ENCODE results near the gene ETV6.

ETV6 gene

DNA sequence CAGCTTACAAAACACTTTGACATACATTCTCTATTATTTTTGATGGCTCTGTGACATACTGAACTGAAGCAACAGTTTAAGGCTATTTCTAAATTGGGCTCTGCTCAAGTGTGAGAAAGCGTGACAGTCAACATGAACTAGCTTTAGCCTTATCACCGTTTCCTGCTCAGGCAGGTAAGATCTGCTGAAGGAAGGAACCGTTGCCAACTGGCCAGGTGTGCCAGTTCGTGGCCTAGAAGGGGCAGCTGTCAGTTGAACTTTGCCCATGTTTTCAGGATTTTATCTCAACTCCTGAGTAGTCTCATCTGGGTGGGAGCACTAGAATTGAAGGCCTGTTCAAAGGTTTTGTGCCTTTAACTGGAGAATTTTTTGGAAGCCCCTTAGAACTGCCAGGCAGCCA lies 79.5 kb downstream of the ETV6 start:
- DNase-seq (ENCODE audit: low spot score in 2 of 2) = no peak
- H3K4me1 Mint-ChIP-seq = peaks cover 71% of the 10 kb centered on the region
- H3K36me3 Mint-ChIP-seq = peaks cover 5% of the 10 kb centered on the region

DNA sequence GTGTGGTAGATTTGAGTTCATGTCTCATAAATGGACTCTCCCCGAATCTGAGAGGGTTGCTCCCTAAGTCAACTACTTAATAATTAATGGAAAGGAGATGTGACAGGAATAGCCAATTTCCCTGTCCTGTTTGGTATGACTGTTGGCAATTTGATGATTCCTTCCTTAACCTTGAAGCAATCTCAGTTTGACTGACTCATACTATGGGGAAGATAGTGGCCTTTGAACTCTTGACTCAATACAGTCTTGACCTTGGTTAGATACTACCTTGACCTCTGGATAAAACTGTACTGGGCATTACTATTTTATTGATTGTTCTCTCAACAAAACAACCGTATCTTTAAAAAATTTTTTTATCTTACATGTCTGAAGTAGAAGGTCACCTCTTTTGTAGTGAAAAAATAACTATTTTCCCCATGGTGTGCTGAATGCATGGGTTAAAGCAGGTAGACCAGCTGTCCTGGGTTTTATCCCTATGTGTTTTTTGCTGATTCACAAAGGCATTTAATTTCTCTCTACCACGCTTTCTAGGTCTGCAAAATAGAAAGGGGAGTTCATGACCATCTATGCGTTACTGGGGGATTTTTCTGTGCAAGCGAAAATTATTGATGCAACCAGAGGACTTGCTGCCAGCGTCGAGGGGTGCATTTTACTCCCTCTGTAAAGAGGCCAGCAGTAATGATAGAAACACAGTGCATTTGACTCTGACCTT lies 80.1 kb downstream of the ETV6 start:
- DNase-seq (ENCODE audit: low spot score in 2 of 2) = peak in 1 of 2 donors; percentile 40
- H3K4me1 Mint-ChIP-seq = peaks cover 68% of the 10 kb centered on the region

More for the DNA sequence above, 79.5 kb downstream of the ETV6 start:
- peak; percentile 19 for ATAC-seq (ENCODE audit: low read depth)
- Mint-ChIP-seq H3K27me3 (no peaks in the 10 kb centered on the region), H3K27ac (peak overlapping the region; percentile 95), H3K9me3 (no peaks in the 10 kb centered on the region), H3K4me3 (peak overlapping the region; percentile 28)

DNA sequence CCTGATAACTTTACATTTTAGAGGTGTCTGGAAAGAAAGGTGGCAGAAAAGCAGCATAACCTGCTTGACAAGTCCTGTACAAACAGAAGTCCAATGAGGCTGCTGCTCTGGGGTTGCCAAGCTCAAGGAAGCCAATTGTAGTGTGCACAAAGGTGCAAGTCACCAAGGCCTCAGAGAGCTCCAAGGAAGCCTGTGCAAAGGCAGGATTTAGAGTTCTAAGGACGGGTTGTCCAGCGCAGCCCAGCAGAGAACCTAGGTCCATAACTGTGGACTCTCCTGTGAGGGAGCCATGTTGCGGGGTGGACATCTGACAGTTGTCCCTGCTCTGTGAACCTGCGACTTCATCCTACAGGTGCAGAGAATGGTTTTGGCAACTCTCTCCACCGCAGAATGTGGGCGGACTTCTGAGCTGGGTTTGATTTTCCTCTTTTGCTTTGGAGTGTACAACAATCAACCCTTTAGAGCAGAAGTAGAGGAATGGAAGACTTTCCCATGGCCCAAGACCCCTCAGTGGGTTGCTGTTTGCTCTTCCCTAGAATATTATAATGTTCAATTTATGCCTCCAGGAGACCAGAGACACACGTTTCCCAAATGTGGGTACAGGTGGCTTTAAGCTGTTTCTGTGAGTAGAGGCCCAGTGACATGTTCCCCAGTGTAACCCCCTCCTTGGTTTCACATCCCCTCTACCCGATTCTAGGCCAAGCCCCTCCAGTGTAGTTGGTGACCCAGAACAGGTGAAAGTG lies 81.0 kb downstream of the ETV6 start:
- H3K4me3 Mint-ChIP-seq = peak overlapping the region; percentile 57
- H3K27me3 Mint-ChIP-seq = no peaks in the 10 kb centered on the region
- ATAC-seq (ENCODE audit: low read depth) = peak; percentile 65
- H3K4me1 Mint-ChIP-seq = peaks cover 67% of the 10 kb centered on the region
- H3K36me3 Mint-ChIP-seq = peaks cover 5% of the 10 kb centered on the region
- DNase-seq (ENCODE audit: low spot score in 2 of 2) = peak in 1 of 2 donors; percentile 56
- peak overlapping the region; percentile 95 for H3K27ac Mint-ChIP-seq
- H3K9me3 Mint-ChIP-seq = no peaks in the 10 kb centered on the region

More for the DNA sequence above, 80.1 kb downstream of the ETV6 start:
- peak overlapping the region; percentile 95 for H3K27ac Mint-ChIP-seq
- H3K4me3 Mint-ChIP-seq = peak overlapping the region; percentile 28
- H3K9me3 Mint-ChIP-seq = no peaks in the 10 kb centered on the region
- no peaks in the 10 kb centered on the region for H3K27me3 Mint-ChIP-seq
- peaks cover 5% of the 10 kb centered on the region for H3K36me3 Mint-ChIP-seq
- peak; percentile 38 for ATAC-seq (ENCODE audit: low read depth)

DNA sequence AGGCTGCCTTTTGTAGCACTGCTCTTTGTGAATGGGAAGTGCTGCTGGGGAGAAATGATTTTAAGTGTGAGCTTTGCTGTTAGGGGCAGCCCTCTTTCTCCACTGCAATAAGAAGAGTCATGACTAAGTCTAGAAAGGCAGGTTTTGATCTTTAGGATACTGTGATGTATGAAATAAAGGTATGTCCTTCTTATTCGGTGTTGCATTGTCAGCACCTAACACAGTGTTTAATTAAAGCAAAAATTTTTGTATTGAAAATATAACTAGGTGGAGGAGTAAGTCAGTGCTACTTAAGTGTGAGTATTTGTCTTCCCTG lies 81.5 kb downstream of the ETV6 start:
- Mint-ChIP-seq H3K36me3 (peaks cover 1% of the 10 kb centered on the region), H3K9me3 (no peaks in the 10 kb centered on the region), H3K27ac (peak overlapping the region; percentile 95), H3K27me3 (no peaks in the 10 kb centered on the region), H3K4me3 (peak overlapping the region; percentile 57), H3K4me1 (peaks cover 63% of the 10 kb centered on the region)
- ATAC-seq (ENCODE audit: low read depth) (no peak), DNase-seq (ENCODE audit: low spot score in 2 of 2) (no peak)

DNA sequence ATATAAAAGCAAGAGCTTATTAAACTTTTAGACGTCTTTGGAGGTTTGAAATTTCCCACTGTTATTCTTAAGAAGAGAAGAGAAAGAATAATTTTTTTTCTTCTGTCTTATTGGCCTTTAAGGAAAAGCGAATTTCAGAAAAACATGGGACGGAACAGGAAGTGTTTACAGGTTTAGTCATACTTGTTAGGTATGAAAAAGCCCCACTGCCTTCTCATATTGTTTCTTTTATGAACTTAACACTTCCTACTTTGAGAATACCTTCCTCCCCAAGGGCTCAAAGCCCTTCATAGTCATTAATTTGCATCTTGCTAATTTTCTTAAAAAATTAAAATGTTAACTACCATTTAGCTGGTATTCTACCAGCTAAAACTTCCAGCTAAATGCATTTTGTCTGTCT lies 82.0 kb downstream of the ETV6 start:
- Mint-ChIP-seq H3K9me3 (no peaks in the 10 kb centered on the region), H3K27ac (peak overlapping the region; percentile 95), H3K27me3 (no peaks in the 10 kb centered on the region), H3K4me3 (peak overlapping the region; percentile 75), H3K36me3 (no peaks in the 10 kb centered on the region), H3K4me1 (peaks cover 62% of the 10 kb centered on the region)
- ATAC-seq (ENCODE audit: low read depth) (peak; percentile 54), DNase-seq (ENCODE audit: low spot score in 2 of 2) (peak in 1 of 2 donors; percentile 35)

DNA sequence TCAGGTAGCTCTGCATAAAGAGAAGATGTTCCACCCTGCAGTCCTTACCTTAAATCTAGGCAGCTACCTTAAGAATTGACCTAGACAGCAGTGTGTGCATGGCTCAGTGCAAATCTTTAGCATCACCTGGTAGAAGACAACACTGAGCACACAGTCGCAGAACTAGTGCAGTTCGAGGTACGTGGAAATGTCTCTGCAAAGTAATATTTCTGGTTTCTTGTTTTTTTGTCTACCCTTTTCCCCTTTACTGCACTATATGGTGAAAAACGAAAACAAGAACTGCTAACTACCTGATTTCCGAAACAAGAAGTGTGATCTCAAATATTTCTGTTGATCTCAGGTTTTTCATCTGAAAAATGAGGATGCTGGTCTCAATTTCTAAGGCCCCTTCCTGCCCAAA lies 82.5 kb downstream of the ETV6 start:
- Mint-ChIP-seq H3K27ac (peak overlapping the region; percentile 95), H3K9me3 (no peaks in the 10 kb centered on the region), H3K36me3 (no peaks in the 10 kb centered on the region), H3K4me3 (peak overlapping the region; percentile 75), H3K27me3 (no peaks in the 10 kb centered on the region), H3K4me1 (peaks cover 62% of the 10 kb centered on the region)
- DNase-seq (ENCODE audit: low spot score in 2 of 2) = peak in 1 of 2 donors; percentile 20
- peak; percentile 46 for ATAC-seq (ENCODE audit: low read depth)

DNA sequence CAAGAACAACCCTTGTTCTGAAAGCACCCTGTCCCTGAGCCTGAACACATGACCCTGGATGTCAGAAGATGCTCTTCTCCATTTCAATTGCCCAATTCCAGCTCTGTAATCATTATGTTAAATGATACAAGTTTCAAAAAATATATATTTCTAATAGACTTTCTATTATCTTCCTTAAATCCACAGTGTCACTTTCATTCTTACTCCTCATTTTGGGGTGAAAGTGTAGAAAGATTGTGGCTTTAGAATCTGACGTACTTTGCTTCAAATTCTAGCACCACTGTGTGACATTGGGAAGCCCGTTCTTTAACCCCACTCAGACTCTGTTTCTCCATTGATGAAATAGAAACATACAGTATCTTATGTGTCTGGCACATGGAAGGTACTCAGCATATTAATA lies 83.2 kb downstream of the ETV6 start:
- ATAC-seq (ENCODE audit: low read depth) (no peak), DNase-seq (ENCODE audit: low spot score in 2 of 2) (no peak)
- Mint-ChIP-seq H3K4me1 (peaks cover 64% of the 10 kb centered on the region), H3K36me3 (no peaks in the 10 kb centered on the region), H3K4me3 (peak overlapping the region; percentile 75), H3K27me3 (no peaks in the 10 kb centered on the region), H3K9me3 (no peaks in the 10 kb centered on the region), H3K27ac (peak overlapping the region; percentile 95)

DNA sequence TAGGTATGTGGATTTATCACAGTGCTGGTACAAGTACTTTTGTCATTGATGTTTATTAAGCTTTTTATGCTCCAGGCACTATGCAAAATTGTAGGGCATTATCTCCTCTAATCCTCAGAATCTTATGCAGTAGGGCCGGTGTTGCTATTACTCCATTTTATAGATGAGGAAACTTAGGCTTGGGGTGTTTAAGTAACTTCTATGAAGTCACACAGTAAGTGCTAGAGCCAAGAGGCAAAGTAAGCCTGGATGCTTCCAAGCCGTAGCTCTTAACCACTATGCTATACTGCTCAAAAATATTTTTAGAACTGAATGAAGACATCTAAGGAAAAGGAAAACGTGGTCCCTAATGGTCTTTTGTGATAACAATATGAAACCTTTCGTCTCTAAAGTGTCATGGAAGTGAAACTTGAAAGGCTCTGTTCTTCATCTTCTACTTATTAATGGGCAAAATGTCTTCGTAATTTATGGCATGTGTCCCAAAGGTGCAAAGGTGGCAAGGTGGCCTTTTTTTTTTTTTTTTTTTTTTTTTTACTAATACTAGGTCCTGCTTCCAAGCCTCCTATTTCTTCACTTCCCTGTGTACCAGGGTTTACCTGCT lies 85.2 kb downstream of the ETV6 start:
- Mint-ChIP-seq H3K27ac (peak overlapping the region; percentile 22), H3K4me1 (peaks cover 65% of the 10 kb centered on the region), H3K27me3 (no peaks in the 10 kb centered on the region), H3K9me3 (no peaks in the 10 kb centered on the region), H3K36me3 (peaks cover 4% of the 10 kb centered on the region), H3K4me3 (no peak overlapping the region)
- DNase-seq (ENCODE audit: low spot score in 2 of 2) (no peak), ATAC-seq (ENCODE audit: low read depth) (no peak)

DNA sequence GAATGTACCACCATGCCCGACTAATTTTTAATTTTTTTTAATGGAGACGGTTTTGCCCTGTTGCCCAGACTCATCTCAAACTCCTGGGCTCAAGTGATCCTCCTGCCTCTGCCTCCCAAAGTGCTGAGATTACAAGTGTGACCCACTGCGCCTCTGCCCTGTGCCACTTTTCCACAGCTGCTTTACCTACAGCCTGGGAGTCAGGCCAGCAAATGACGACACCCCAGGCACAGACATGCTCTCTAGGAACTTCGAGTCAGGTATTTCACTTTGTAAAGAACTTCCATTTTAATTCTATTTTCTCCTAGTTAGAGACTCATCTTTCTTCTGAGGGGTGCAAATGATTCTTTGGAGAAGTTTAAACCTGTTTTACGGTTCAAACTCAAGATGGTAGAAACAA lies 89.0 kb downstream of the ETV6 start:
- Mint-ChIP-seq H3K27me3 (no peaks in the 10 kb centered on the region), H3K4me3 (no peak overlapping the region), H3K27ac (peak overlapping the region; percentile 17), H3K9me3 (no peaks in the 10 kb centered on the region), H3K4me1 (peaks cover 47% of the 10 kb centered on the region), H3K36me3 (peaks cover 4% of the 10 kb centered on the region)
- no peak for ATAC-seq (ENCODE audit: low read depth)
- no peak for DNase-seq (ENCODE audit: low spot score in 2 of 2)

DNA sequence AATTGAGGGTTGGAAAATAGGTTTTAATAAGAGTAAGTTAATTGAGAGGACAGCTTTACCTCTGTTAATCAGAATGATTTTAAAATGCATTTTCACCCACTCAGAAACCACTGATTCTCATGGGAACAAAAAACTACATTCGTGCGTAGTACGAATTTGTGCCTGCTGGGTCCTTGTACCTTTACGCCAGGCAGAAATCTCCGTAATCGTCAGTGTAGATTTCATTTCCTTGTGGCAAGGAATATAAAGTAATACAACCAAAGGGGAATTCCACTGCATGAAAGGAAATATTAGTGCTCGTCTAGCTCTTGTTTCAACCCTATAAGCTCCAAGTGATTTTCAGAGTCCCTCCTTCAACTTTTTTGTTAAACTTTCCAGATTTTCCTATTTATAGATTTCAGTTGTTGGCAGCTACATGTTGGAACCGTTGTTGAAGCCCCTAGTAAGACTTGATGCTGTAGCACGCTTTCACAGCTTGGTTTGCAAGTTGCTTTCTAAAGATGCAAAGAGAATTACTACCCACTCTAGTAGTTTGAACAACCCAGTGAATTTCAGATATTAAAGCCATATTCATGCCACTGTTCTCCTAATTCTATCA lies 90.6 kb downstream of the ETV6 start:
- peaks cover 46% of the 10 kb centered on the region for H3K4me1 Mint-ChIP-seq
- H3K9me3 Mint-ChIP-seq = no peaks in the 10 kb centered on the region
- DNase-seq (ENCODE audit: low spot score in 2 of 2) = no peak
- peak; percentile 84 for ATAC-seq (ENCODE audit: low read depth)
- H3K27me3 Mint-ChIP-seq = no peaks in the 10 kb centered on the region
- H3K36me3 Mint-ChIP-seq = peaks cover 4% of the 10 kb centered on the region
- peak overlapping the region; percentile 28 for H3K4me3 Mint-ChIP-seq
- peak overlapping the region; percentile 46 for H3K27ac Mint-ChIP-seq

DNA sequence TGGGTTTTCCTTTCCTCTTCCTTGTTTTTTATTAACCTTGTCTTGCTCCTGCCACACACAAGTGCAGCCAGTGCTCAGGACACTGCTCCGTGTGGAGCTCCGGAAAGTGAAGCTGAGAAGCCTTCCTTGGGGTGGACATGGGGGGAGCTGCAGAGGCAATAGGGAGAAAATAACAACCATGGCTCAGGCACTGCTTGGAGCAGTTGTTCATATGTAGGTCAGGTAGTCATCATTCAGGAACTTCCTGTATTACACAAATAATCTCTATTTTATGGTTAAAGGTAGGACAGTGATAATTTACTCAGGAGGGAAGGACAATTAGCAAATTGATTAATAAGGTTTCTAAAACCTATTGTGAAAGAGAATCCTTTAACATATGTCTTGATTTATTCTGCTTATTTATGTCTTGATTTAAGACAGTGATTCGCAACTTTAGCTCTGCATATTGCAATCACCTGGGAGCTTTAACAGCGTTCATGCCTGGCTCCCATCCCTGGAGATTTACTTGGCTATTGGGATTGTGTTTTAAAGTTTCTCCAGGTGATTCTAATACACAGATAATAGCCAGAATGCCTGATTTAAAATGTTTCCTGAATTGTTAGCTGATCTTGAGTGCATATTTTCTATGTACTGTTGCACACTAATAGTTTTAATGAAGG lies 92.1 kb downstream of the ETV6 start:
- ATAC-seq (ENCODE audit: low read depth) = no peak
- Mint-ChIP-seq H3K27ac (peak overlapping the region; percentile 31), H3K4me3 (no peak overlapping the region), H3K27me3 (no peaks in the 10 kb centered on the region), H3K9me3 (no peaks in the 10 kb centered on the region), H3K36me3 (peaks cover 4% of the 10 kb centered on the region), H3K4me1 (peaks cover 53% of the 10 kb centered on the region)
- DNase-seq (ENCODE audit: low spot score in 2 of 2) = no peak

DNA sequence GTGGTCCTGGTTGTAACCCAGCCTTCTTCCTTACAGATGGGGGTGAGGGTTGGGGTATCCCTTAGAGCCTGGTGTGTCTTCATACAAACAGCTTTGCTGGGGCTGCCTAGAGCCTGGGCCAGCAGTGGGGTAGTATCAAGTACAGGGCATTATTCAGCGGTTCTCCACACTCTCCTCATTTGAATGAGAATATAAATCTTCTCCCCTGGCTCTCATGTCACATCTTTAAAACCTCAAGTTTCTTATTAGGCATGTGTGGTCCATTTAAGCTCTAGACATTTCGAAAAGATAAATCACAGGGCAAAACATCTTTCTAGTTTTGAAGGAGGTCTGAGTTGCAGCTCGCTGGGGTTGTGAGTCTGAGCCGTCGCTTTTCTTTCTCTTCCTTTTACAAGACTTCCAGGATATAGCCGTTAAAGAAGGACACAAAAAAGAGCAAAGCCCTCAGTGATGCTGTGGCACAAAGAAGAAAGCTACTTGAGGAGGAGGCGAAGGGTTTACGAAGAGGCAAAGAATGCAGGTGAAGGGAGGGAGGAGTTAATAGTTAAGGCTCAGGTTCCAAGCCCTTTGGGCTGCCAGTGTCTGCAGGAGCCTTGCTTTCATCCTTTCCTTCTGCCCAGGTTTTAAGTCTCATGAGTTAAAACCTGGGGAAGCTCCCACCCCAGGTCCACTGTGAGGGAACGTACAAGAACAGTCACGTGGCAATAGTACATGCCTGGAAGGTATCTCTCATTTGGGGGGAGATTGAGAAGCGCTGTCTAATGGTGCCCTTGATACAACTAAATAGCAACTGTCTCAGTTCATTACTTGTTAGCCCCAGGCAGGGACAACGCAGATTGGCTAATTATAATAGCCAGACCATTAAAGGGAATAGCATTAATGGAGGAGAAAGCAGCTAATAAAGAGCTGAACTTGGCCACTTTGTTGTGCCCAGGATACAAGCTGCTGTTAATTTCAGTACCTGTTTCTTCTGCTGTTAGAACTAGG lies 94.2 kb downstream of the ETV6 start:
- ATAC-seq (ENCODE audit: low read depth) (no peak), DNase-seq (ENCODE audit: low spot score in 2 of 2) (no peak)
- no peaks in the 10 kb centered on the region for H3K9me3 Mint-ChIP-seq
- H3K36me3 Mint-ChIP-seq = peaks cover 3% of the 10 kb centered on the region
- no peak overlapping the region for H3K4me3 Mint-ChIP-seq
- no peaks in the 10 kb centered on the region for H3K27me3 Mint-ChIP-seq
- peak overlapping the region; percentile 99 for H3K27ac Mint-ChIP-seq
- peaks cover 51% of the 10 kb centered on the region for H3K4me1 Mint-ChIP-seq

DNA sequence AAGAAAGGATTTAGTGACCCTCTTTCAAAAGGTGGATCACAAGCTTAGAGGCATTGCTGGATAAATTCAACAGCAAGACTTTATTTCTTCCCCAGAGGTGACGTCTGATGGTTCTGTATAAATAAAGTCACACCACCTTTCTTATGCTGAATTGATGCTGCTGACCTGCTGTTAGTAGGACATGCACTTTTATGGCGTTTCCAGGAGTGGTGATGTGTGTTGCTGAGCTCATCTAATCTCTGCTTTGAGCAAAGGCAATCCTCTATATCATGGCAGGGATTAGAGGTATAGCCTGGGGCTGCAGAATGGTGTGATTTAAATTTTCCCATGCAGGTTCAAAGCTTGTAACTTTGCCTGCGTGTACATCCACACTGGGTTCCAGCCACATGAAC lies 94.9 kb downstream of the ETV6 start:
- Mint-ChIP-seq H3K4me1 (peaks cover 52% of the 10 kb centered on the region), H3K4me3 (no peak overlapping the region), H3K27ac (peak overlapping the region; percentile 99), H3K9me3 (no peaks in the 10 kb centered on the region), H3K36me3 (no peaks in the 10 kb centered on the region), H3K27me3 (no peaks in the 10 kb centered on the region)
- ATAC-seq (ENCODE audit: low read depth) (no peak), DNase-seq (ENCODE audit: low spot score in 2 of 2) (no peak)
